Cardiac septum (tissue), 1 donor: ENCODE data around the gene SPC24. TPM values are rescaled to one million over a fixed set of nuclear protein-coding genes. Genes with fewer than 3 reads are reported as not detected.
"Not testable (repeated sequence)": the region's sequence is repeated elsewhere in the genome, so short reads cannot be mapped to it uniquely, and the experiment has no call there.

Experiments
- DNase-seq: peaks from one replicate; pipeline ENCODE4 v3.0.0-alpha.2; 2020; ENCODE audit warnings: low spot score
- intact Hi-C: fragments of 100-400 bp; cut with DNase I; formaldehyde crosslinking; loops from one replicate; pipeline ENCODE4 v1.14.0; 2022
- total RNA-seq: library from RNA; stranded (reverse); fragmentation: NEBNext Ultra II Directional; extraction: Animal tissue kit (Norgen Biotek cat#: 25700); gene quantifications from one replicate; pipeline ENCODE4 v1.2.1, GENCODE V29; 2021
- donor health status: DM: no; HTN: no; CAD: no.

The SPC24 gene
- total RNA-seq, 1 donor from 2014 or later = 3.8 TPM

- intact Hi-C loops = no loop called here
- DNase-seq = no peak
Observed at GRCh38 chr19:11169896-11170678, 14.5 kb upstream of the SPC24 start.

DNA sequence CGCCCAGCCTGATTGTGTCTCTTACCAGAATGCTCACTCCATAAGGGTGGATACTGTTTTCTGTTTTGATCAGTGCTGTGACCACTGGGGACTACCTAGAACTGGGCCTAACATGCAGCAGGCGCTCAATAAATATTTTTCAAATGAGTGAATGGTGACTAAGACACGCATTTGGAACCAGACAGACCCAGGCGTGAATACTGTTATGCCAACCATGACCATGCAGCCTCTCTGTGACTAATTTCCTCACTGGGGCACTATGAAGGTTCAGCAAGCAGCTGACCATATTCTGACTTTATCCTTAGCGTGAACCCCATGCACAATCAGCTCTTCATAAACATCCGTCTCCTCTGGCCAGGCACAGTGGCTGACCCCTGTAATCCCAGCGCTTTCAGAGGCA, 13.0 kb upstream of the SPC24 start:
- intact Hi-C loops = no loop called here
- no peak for DNase-seq

DNA sequence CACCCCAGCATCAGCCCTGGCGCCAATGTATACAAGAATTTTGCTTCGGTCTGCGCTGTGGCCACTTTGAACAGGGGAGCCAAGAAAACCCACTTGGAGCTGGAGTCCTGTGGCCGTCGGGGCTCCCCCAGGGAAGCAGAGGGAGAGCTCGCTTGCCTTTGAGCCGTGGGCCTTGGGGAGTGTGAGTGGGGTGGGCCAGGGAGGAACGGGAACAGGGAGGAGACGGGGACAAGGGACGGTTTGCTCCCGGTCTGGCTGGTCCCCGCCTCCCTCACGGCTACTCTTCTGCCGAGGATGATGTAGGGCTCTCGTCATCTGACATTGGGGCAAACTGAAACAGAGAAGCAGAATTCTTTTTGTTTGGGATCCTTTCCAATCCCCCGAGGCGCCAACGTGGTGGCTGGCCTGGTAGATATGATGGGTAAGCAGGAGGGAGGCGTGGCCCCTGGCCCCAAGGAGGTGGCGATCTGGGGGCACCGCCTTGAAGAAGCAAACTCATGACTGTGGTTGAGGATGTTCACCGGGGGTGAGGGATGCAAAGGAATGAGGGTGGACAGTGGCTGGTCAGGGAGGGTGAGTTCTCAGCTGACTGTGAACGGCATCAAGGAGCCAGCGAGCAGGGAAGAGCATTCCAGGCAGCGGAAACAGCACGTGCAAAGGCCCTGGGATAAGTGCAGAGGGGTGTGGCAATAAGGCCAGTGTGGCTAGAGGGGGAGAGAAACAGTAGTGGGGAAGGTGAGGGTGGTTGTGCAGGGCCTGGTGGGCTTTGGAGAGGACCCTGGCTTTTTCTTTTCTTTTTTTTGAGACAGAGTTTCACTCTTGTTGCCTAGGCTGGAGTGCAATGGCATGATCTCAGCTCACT, 10.9 kb upstream of the SPC24 start:
- DNase-seq = no peak
- intact Hi-C loops = no loop called here

- no peak for DNase-seq
- intact Hi-C loops = loop anchor here (2.0 kb wide), 1 partner anchor 17 kb away; no protein-coding TSS in a partner anchor
Observed at GRCh38 chr19:11165486-11166030, 10.0 kb upstream of the SPC24 start.

GRCh38 chr19:11164879-11165406, 9.4 kb upstream of the SPC24 start:
- DNase-seq = peak; percentile 84
- intact Hi-C loops = loop anchor here (2.0 kb wide), 1 partner anchor 18 kb away; no protein-coding TSS in a partner anchor

DNA sequence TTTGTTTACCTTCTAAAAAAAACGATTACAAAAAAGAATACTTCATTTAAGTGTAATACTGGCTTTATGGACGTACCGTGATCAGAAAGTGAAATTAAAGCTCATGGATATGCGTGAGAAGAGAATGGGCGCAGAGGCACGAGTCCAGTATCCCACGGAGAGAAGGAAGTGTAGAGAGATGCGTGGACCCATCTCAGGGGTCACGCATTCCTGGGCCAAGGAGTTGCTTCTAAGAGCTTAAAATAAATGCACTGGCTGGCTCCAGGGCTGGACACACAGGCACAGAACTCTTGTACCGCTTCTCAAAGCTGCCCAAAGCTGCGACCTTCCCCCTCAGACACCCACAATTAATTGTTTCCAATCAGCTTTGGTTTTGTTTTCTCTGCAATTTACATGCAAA, 8.7 kb upstream of the SPC24 start:
- DNase-seq = no peak
- intact Hi-C loops = loop anchor here (2.0 kb wide), 1 partner anchor 19 kb away; no protein-coding TSS in a partner anchor

GRCh38 chr19:11160440-11160768, 4.8 kb upstream of the SPC24 start:
- intact Hi-C loops, DNase-seq: not testable (repeated sequence)

GRCh38 chr19:11159598-11160439, 4.2 kb upstream of the SPC24 start:
- DNase-seq = no peak
- intact Hi-C loops = loop anchor here (2.0 kb wide), 1 partner anchor 17 kb away; no protein-coding TSS in a partner anchor

DNA sequence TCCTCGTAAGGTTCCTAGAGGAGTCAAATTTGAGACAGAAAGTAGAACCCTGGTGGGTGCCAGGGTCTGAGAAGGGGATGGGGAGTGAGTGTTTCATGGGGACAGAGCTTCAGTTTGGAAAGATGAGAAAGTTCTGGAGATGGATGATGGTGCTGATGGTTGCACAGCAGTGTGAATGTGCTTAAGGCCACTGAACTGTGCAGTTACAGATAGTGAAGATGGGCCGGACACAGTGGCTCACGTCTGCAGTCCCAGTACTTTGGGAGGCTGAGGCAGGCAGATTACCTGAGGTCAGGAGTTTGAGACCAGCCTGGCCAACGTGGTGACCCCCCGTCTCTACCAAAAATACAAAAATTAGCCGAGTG, 917 bp downstream of the SPC24 start:
- DNase-seq = no peak
- intact Hi-C loops = no loop called here

GRCh38 chr19:11152318-11153062, 3.1 kb downstream of the SPC24 start:
- peak; percentile 80 for DNase-seq
- intact Hi-C loops = no loop called here

GRCh38 chr19:11151181-11151580, 4.4 kb downstream of the SPC24 start:
- intact Hi-C loops = no loop called here
- DNase-seq = no peak

DNA sequence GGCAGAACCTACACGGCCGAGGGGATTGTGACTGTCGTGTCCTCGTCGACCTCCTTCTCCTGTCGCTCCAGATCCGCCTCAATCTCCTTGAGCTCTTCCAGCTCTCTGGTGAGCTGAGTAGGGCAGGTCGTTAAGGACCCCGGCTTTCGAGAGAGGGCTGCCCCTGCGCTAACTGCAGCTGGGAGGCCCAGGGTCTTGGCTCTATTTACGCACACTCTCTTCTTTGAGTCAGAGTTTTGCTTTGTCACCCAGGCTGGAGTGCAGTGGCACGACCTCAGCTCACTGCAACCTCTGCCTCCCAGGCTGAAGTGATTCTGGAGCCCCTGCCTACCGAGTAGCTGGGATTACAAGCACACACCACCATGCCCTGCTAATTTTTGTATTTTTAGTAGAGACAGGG, 7.6 kb downstream of the SPC24 start:
- no peak for DNase-seq
- intact Hi-C loops = no loop called here

- intact Hi-C loops = no loop called here
- no peak for DNase-seq
Observed at GRCh38 chr19:11145536-11145924, 10.1 kb downstream of the SPC24 start.

DNA sequence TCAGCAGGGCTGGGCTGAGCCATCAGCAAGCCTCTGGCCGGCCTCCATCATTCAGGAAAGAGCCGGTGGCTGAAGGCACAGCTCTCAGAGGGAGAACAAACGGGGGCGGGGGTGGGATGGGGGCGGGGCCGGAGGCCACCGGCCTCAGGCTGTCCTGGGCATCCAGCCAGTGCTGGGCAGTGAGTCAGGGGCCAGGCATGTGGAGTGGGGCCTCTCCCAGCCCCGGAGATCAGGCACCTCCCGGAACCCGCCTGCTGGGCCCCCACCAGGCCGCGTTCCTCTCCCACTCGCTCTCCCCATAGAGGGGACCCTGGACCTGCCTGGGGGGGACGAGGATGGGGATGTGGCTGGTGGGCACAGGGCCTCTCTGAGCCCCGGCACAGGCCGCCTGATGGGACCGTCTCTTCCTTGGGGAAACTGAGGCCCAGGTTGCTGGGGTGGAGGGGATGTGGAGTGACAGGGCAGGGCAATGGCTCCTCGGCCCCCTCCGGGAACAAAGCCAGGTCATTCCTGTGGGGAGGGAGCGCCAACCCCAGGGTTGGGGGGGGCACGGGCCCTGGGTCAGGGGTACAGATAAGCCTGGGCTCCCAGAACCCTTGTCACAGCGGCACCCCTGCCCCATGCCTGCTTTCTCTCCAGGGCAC, 12.9 kb downstream of the SPC24 start:
- intact Hi-C loops = loop anchor here (2.0 to 5.0 kb wide), 2 partner anchors 16 to 50 kb away; no protein-coding TSS in a partner anchor
- peak; percentile 94 for DNase-seq

DNA sequence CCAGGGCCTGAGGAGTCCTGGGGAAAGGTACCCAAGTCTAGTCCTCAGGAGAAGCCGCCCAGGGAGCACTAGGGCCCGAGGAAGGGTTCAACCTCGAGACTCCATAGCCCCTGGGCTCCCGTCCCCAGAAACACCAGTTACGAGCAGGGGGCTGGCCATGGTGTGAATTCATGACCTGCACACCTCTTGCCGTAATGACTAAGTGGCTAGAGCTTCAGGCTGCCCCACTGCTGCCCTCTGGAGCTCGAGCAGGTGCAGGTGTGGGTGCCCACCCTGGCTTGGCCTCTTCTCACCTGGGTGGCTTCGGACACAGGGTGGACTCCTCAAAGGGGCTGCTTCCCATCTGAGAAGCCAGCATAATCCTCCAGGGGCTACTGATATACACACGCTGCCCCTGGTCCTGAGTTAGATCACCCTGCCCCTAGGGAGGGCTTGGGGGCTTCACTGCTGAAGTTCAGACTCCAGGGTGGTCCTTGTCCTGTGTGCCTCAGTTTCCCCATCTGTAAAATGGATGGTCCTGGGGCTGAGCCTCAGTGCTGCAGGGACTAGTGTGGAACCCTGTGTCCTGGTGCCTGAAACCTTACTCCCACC, 13.6 kb downstream of the SPC24 start:
- no peak for DNase-seq
- intact Hi-C loops = loop anchor here (2.0 to 5.0 kb wide), 2 partner anchors 17 to 50 kb away; no protein-coding TSS in a partner anchor

- DNase-seq = no peak
- intact Hi-C loops = loop anchor here (5.0 kb wide), 1 partner anchor 49 kb away; no protein-coding TSS in a partner anchor
Observed at GRCh38 chr19:11140896-11141295, 14.7 kb downstream of the SPC24 start.

DNA sequence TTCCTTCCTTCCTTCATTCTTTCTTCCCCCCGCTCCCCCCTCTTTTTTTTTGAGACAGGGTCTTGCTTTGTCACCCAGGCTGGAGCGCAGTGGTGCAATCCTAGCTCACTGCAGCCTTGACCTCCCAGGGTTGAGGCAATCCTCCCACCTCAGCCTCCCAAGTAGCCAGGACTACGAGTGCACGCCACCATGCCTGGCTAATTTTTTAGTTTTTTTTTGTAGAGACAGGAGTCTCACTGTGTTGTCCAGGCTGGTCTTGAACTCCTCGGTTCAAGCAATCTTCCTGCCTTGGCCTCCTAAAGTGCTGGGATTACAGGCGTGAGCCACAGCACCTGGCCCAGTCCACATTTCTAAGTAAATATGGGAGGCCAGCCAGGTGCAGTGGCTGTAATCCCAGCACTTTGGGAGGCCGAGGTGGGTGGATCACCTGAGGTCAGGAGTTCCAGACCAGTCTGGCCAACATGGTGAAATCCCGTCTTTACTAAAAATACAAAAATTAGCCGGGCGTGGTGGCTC, 15.5 kb downstream of the SPC24 start:
- intact Hi-C loops = loop anchor here (5.0 kb wide), 1 partner anchor 48 kb away; no protein-coding TSS in a partner anchor
- DNase-seq = not testable (repeated sequence)
